ENCODE measurements around the gene PRKACB.

DNA sequence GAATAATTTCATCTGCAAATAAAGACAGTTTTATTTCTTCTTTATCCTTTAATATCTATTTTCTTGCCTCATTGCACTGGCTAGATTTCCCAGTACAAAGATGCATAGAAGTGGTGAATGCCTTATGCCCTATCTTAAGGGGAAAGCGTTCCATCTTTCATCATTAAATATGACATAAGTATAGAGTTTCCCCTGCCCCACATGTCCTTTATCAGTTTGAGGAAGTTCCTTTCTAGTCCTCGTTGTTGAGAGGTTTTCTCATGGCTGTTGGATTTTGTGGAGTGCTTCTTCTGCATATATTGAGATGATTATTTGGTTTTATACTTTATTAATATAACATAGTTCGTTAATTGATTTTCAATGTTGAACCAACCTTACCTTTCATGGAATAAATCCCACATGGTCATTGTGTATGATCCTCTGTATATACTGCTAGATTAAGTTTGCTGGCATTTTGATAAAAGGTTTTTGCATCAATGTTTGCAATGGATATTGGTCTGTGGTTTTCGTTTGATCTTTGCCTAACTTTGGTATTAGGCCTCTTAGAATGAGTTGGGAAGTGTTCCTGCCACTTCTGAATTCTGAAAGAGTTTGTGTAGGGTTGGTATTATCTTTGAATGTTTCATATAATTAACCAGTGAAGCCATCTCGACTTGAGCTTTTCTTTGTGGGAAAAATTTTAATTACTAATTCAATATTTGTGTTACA, 15.6 kb downstream of the PRKACB start:
- no peak for TF ChIP-seq POLR2A (IDR thresholded peaks at IDR 0.05)
- TF ChIP-seq, protein P1, sequence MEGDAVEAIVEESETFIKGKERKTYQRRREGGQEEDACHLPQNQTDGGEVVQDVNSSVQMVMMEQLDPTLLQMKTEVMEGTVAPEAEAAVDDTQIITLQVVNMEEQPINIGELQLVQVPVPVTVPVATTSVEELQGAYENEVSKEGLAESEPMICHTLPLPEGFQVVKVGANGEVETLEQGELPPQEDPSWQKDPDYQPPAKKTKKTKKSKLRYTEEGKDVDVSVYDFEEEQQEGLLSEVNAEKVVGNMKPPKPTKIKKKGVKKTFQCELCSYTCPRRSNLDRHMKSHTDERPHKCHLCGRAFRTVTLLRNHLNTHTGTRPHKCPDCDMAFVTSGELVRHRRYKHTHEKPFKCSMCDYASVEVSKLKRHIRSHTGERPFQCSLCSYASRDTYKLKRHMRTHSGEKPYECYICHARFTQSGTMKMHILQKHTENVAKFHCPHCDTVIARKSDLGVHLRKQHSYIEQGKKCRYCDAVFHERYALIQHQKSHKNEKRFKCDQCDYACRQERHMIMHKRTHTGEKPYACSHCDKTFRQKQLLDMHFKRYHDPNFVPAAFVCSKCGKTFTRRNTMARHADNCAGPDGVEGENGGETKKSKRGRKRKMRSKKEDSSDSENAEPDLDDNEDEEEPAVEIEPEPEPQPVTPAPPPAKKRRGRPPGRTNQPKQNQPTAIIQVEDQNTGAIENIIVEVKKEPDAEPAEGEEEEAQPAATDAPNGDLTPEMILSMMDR (IDR thresholded peaks at IDR 0.05) = no peak
